Measurements from ENCODE around the gene KRTAP9-6.
"Not testable (repeated sequence)": the region's sequence is repeated elsewhere in the genome, so short reads cannot be mapped to it uniquely, and the experiment has no call there.

KRTAP9-6 gene

GRCh38 chr17:41265078-41265477 lies at the start of gene KRTAP9-6:
KRTAP9-6 (plus strand) TSS chr17:41265378; CDS start chr17:41265378, 0 bp downstream.
- no peak for DNase-seq

GRCh38 chr17:41215681-41216080 lies 49.5 kb upstream of the KRTAP9-6 start:
- DNase-seq: no peak

GRCh38 chr17:41223821-41224220 lies 41.4 kb upstream of the KRTAP9-6 start:
- DNase-seq: no peak

GRCh38 chr17:41226051-41226450 lies 39.1 kb upstream of the KRTAP9-6 start:
- DNase-seq: no peak

- DNase-seq: not testable (repeated sequence)
Observed at GRCh38 chr17:41226598-41227095, 38.5 kb upstream of the KRTAP9-6 start, which contains the start of gene KRTAP9-2. KRTAP9-2 (plus strand) TSS chr17:41226648; CDS start chr17:41226655, 7 bp downstream.

- DNase-seq: no peak
Observed at GRCh38 chr17:41230094-41230493, 35.1 kb upstream of the KRTAP9-6 start.

GRCh38 chr17:41231731-41232130 lies 33.4 kb upstream of the KRTAP9-6 start:
- no peak for DNase-seq

- not testable (repeated sequence) for DNase-seq
Observed at GRCh38 chr17:41232399-41233105, 32.6 kb upstream of the KRTAP9-6 start, which contains the start of gene KRTAP9-3. KRTAP9-3 (plus strand) TSS chr17:41232449; CDS start chr17:41232502, 53 bp downstream.

- DNase-seq: not testable (repeated sequence)
Observed at GRCh38 chr17:41237116-41237515, 28.1 kb upstream of the KRTAP9-6 start.

- not testable (repeated sequence) for DNase-seq
Observed at GRCh38 chr17:41237949-41238437, 27.2 kb upstream of the KRTAP9-6 start, which contains the start of gene KRTAP9-8. KRTAP9-8 (plus strand) TSS chr17:41237999; CDS start chr17:41238052, 53 bp downstream.

- not testable (repeated sequence) for DNase-seq
Observed at GRCh38 chr17:41246995-41247787, 18.0 kb upstream of the KRTAP9-6 start.

GRCh38 chr17:41249637-41250240 lies 15.4 kb upstream of the KRTAP9-6 start, which contains the start of gene KRTAP9-4:
KRTAP9-4 (plus strand) TSS chr17:41249687; CDS start chr17:41249721, 34 bp downstream.
- not testable (repeated sequence) for DNase-seq

GRCh38 chr17:41251261-41251660 lies 13.9 kb upstream of the KRTAP9-6 start:
- DNase-seq: no peak

- no peak for DNase-seq
Observed at GRCh38 chr17:41254861-41255260, 10.3 kb upstream of the KRTAP9-6 start.

GRCh38 chr17:41255381-41256290 lies 9.5 kb upstream of the KRTAP9-6 start, which contains the start of gene KRTAP9-9:
KRTAP9-9 (plus strand) TSS chr17:41255384.
- DNase-seq: not testable (repeated sequence)

- DNase-seq: no peak
Observed at GRCh38 chr17:41256291-41256685, 8.9 kb upstream of the KRTAP9-6 start.

GRCh38 chr17:41258406-41258805 lies 6.8 kb upstream of the KRTAP9-6 start:
- DNase-seq: no peak

- DNase-seq: no peak
Observed at GRCh38 chr17:41263212-41263611, 2.0 kb upstream of the KRTAP9-6 start.

- no peak for DNase-seq
Observed at GRCh38 chr17:41264599-41264998, 579 bp upstream of the KRTAP9-6 start.

- DNase-seq: no peak
Observed at GRCh38 chr17:41267711-41268110, 2.5 kb downstream of the KRTAP9-6 start.

- DNase-seq: not testable (repeated sequence)
Observed at GRCh38 chr17:41271323-41271722, 6.1 kb downstream of the KRTAP9-6 start.
